Measurements from ENCODE around the gene SND1. TPM values are rescaled to one million over a fixed set of nuclear protein-coding genes. Genes with fewer than 3 reads are reported as not detected.
A peak's percentile ranks its signal among the peaks of the same experiment; 100 is the strongest.

Gene SND1
- total RNA-seq, 2 experiments from 2014 or later = 132 to 148 TPM

- peaks cover 45% of the 10 kb centered on the region for H3K36me3 Mint-ChIP-seq
- H3K4me1 Mint-ChIP-seq = peaks cover 10% of the 10 kb centered on the region
- peaks cover 18% of the 10 kb centered on the region for H3K9me3 Mint-ChIP-seq
- ATAC-seq (ENCODE audit: low read depth) = no peak
- H3K27me3 Mint-ChIP-seq = no peaks in the 10 kb centered on the region
- no peak overlapping the region for H3K4me3 Mint-ChIP-seq
- H3K27ac Mint-ChIP-seq = no peak overlapping the region
- POLR2A ChIA-PET = no interaction called here
- DNase-seq = no peak
Measured at GRCh38 chr7:127979728-127980126, 327.7 kb downstream of the SND1 start.

- H3K9me3 Mint-ChIP-seq = peaks cover 18% of the 10 kb centered on the region
- no peaks in the 10 kb centered on the region for H3K27me3 Mint-ChIP-seq
- H3K4me3 Mint-ChIP-seq = no peak overlapping the region
- H3K36me3 Mint-ChIP-seq = peaks cover 37% of the 10 kb centered on the region
- POLR2A ChIA-PET = no interaction called here
- H3K4me1 Mint-ChIP-seq = peaks cover 10% of the 10 kb centered on the region
- DNase-seq (no peak), ATAC-seq (ENCODE audit: low read depth) (no peak)
- no peak overlapping the region for H3K27ac Mint-ChIP-seq
Measured at GRCh38 chr7:127980901-127981300, 328.9 kb downstream of the SND1 start.

GRCh38 chr7:127981965-127982364 lies 330.0 kb downstream of the SND1 start:
- peak overlapping the region; percentile 1 for H3K27ac Mint-ChIP-seq

GRCh38 chr7:127983804-127984332 lies 331.9 kb downstream of the SND1 start:
- Mint-ChIP-seq H3K36me3 (peaks cover 13% of the 10 kb centered on the region), H3K27ac (no peak overlapping the region), H3K4me3 (no peak overlapping the region), H3K9me3 (peaks cover 6% of the 10 kb centered on the region), H3K4me1 (peaks cover 10% of the 10 kb centered on the region), H3K27me3 (no peaks in the 10 kb centered on the region)
- ATAC-seq (ENCODE audit: low read depth) (no peak), DNase-seq (no peak)
- POLR2A ChIA-PET = no interaction called here

More at GRCh38 chr7:127981965-127982364, 330.0 kb downstream of the SND1 start:
- Mint-ChIP-seq H3K27me3 (no peaks in the 10 kb centered on the region), H3K4me1 (peaks cover 10% of the 10 kb centered on the region), H3K36me3 (peaks cover 31% of the 10 kb centered on the region), H3K4me3 (no peak overlapping the region), H3K9me3 (peaks cover 16% of the 10 kb centered on the region)
- POLR2A ChIA-PET = no interaction called here
- peak; percentile 39 for ATAC-seq (ENCODE audit: low read depth)
- no peak for DNase-seq

- POLR2A ChIA-PET = no interaction called here
- Mint-ChIP-seq H3K36me3 (peaks cover 10% of the 10 kb centered on the region), H3K4me1 (peaks cover 8% of the 10 kb centered on the region), H3K27ac (no peak overlapping the region), H3K9me3 (no peaks in the 10 kb centered on the region), H3K27me3 (no peaks in the 10 kb centered on the region), H3K4me3 (no peak overlapping the region)
- ATAC-seq (ENCODE audit: low read depth) = no peak
- no peak for DNase-seq
Measured at GRCh38 chr7:127986581-127987521, 334.9 kb downstream of the SND1 start.

- ATAC-seq (ENCODE audit: low read depth) (no peak), DNase-seq (no peak)
- Mint-ChIP-seq H3K27me3 (no peaks in the 10 kb centered on the region), H3K36me3 (peaks cover 15% of the 10 kb centered on the region), H3K4me3 (no peak overlapping the region), H3K4me1 (peaks cover 2% of the 10 kb centered on the region), H3K27ac (no peak overlapping the region), H3K9me3 (no peaks in the 10 kb centered on the region)
- POLR2A ChIA-PET = no interaction called here
Measured at GRCh38 chr7:127988751-127989150, 336.8 kb downstream of the SND1 start.

GRCh38 chr7:127993317-127993716 lies 341.3 kb downstream of the SND1 start:
- Mint-ChIP-seq H3K4me1 (no peaks in the 10 kb centered on the region), H3K27ac (no peak overlapping the region), H3K36me3 (peaks cover 14% of the 10 kb centered on the region), H3K9me3 (no peaks in the 10 kb centered on the region), H3K27me3 (no peaks in the 10 kb centered on the region), H3K4me3 (no peak overlapping the region)
- POLR2A ChIA-PET = no interaction called here
- ATAC-seq (ENCODE audit: low read depth) = no peak
- no peak for DNase-seq

- no peaks in the 10 kb centered on the region for H3K9me3 Mint-ChIP-seq
- peaks cover 14% of the 10 kb centered on the region for H3K36me3 Mint-ChIP-seq
- H3K27me3 Mint-ChIP-seq = no peaks in the 10 kb centered on the region
- ATAC-seq (ENCODE audit: low read depth) (no peak), DNase-seq (no peak)
- no peaks in the 10 kb centered on the region for H3K4me1 Mint-ChIP-seq
- POLR2A ChIA-PET = no interaction called here
- no peak overlapping the region for H3K4me3 Mint-ChIP-seq
- no peak overlapping the region for H3K27ac Mint-ChIP-seq
Measured at GRCh38 chr7:127993987-127994386, 342.0 kb downstream of the SND1 start.

GRCh38 chr7:127995156-127995880 lies 343.3 kb downstream of the SND1 start:
- H3K4me1 Mint-ChIP-seq = no peaks in the 10 kb centered on the region
- POLR2A ChIA-PET = no interaction called here
- DNase-seq = no peak
- no peaks in the 10 kb centered on the region for H3K9me3 Mint-ChIP-seq
- ATAC-seq (ENCODE audit: low read depth) = no peak
- H3K36me3 Mint-ChIP-seq = peaks cover 14% of the 10 kb centered on the region
- no peak overlapping the region for H3K4me3 Mint-ChIP-seq
- no peaks in the 10 kb centered on the region for H3K27me3 Mint-ChIP-seq
- no peak overlapping the region for H3K27ac Mint-ChIP-seq

- no peaks in the 10 kb centered on the region for H3K27me3 Mint-ChIP-seq
- peaks cover 15% of the 10 kb centered on the region for H3K36me3 Mint-ChIP-seq
- H3K27ac Mint-ChIP-seq = no peak overlapping the region
- no peak for DNase-seq
- ATAC-seq (ENCODE audit: low read depth) = no peak
- peaks cover 1% of the 10 kb centered on the region for H3K4me1 Mint-ChIP-seq
- no peak overlapping the region for H3K4me3 Mint-ChIP-seq
- POLR2A ChIA-PET = no interaction called here
- H3K9me3 Mint-ChIP-seq = no peaks in the 10 kb centered on the region
Measured at GRCh38 chr7:127995881-127996215, 343.9 kb downstream of the SND1 start.

- Mint-ChIP-seq H3K27me3 (no peaks in the 10 kb centered on the region), H3K9me3 (no peaks in the 10 kb centered on the region), H3K36me3 (peaks cover 13% of the 10 kb centered on the region), H3K4me3 (no peak overlapping the region), H3K4me1 (peaks cover 3% of the 10 kb centered on the region), H3K27ac (no peak overlapping the region)
- no peak for DNase-seq
- ATAC-seq (ENCODE audit: low read depth) = no peak
- POLR2A ChIA-PET = no interaction called here
Measured at GRCh38 chr7:127996253-127997071, 344.5 kb downstream of the SND1 start.

GRCh38 chr7:127997226-127997922 lies 345.4 kb downstream of the SND1 start:
- Mint-ChIP-seq H3K4me1 (peaks cover 3% of the 10 kb centered on the region), H3K27me3 (no peaks in the 10 kb centered on the region), H3K4me3 (no peak overlapping the region), H3K9me3 (no peaks in the 10 kb centered on the region), H3K36me3 (peaks cover 12% of the 10 kb centered on the region), H3K27ac (no peak overlapping the region)
- DNase-seq (no peak), ATAC-seq (ENCODE audit: low read depth) (no peak)
- POLR2A ChIA-PET = no interaction called here

GRCh38 chr7:127998671-127999070 lies 346.7 kb downstream of the SND1 start:
- Mint-ChIP-seq H3K4me1 (peaks cover 7% of the 10 kb centered on the region), H3K9me3 (no peaks in the 10 kb centered on the region), H3K4me3 (no peak overlapping the region), H3K36me3 (peaks cover 6% of the 10 kb centered on the region), H3K27ac (no peak overlapping the region), H3K27me3 (no peaks in the 10 kb centered on the region)
- DNase-seq = no peak
- POLR2A ChIA-PET = no interaction called here
- ATAC-seq (ENCODE audit: low read depth) = no peak
